Gastroesophageal sphincter (tissue), 3 donors: ENCODE results near the gene KIF26B.

Source experiments
- EP300 ChIP-seq: sonication (generic); formaldehyde crosslinking; IDR thresholded peaks from one replicate; pipeline ENCODE4 v1.6.1; 2017; ENCODE audit warnings: antibody characterized with exemption, mild to moderate bottlenecking
- TF ChIP-seq, protein P1 (sequence below), 4 experiments: fragments of 200-600 bp in 2 of 4; fragments of 450-650 bp in 2 of 4; sonication (generic) in 1 of 4; IDR thresholded peaks; one replicate each; pipeline ENCODE4 v1.5.1; 2017 to 2019; ENCODE audit warnings: antibody characterized with exemption in 4 of 4, mild to moderate bottlenecking in 2 of 4, moderate library complexity in 2 of 4

GRCh38 chr1:245671349-245671748 lies 516.6 kb downstream of the KIF26B start:
- TF ChIP-seq, protein P1, sequence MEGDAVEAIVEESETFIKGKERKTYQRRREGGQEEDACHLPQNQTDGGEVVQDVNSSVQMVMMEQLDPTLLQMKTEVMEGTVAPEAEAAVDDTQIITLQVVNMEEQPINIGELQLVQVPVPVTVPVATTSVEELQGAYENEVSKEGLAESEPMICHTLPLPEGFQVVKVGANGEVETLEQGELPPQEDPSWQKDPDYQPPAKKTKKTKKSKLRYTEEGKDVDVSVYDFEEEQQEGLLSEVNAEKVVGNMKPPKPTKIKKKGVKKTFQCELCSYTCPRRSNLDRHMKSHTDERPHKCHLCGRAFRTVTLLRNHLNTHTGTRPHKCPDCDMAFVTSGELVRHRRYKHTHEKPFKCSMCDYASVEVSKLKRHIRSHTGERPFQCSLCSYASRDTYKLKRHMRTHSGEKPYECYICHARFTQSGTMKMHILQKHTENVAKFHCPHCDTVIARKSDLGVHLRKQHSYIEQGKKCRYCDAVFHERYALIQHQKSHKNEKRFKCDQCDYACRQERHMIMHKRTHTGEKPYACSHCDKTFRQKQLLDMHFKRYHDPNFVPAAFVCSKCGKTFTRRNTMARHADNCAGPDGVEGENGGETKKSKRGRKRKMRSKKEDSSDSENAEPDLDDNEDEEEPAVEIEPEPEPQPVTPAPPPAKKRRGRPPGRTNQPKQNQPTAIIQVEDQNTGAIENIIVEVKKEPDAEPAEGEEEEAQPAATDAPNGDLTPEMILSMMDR (IDR thresholded peaks at IDR 0.05): no peak
- TF ChIP-seq EP300: no peak
